HG02981 (cell line): ENCODE results near the gene ARHGEF16.

Source experiments
- ATAC-seq: cut with Tn5 transposase; IDR thresholded peaks from one replicate; pipeline ENCODE4 v1.9.1; 2021; ENCODE audit warnings: mild to moderate bottlenecking, moderate library complexity; ENCODE audit not compliant: unreplicated experiment

The ARHGEF16 gene

GRCh38 chr1:3498986-3499385 is 44.5 kb downstream of the ARHGEF16 start:
- ATAC-seq = no peak

GRCh38 chr1:3499611-3500010 is 45.1 kb downstream of the ARHGEF16 start:
- ATAC-seq = no peak

GRCh38 chr1:3500265-3500835 is 45.9 kb downstream of the ARHGEF16 start:
- no peak for ATAC-seq

- ATAC-seq = no peak
These were observed 47.0 kb downstream of the ARHGEF16 start for GRCh38 chr1:3501437-3501836.

- ATAC-seq = no peak
These were observed 47.6 kb downstream of the ARHGEF16 start for GRCh38 chr1:3501856-3502640.

- no peak for ATAC-seq
These were observed 48.4 kb downstream of the ARHGEF16 start for GRCh38 chr1:3502641-3503524.

GRCh38 chr1:3503525-3503886 is 49.0 kb downstream of the ARHGEF16 start:
- ATAC-seq = no peak

GRCh38 chr1:3504151-3504821 is 49.8 kb downstream of the ARHGEF16 start:
- ATAC-seq = no peak

GRCh38 chr1:3504822-3505153 is 50.3 kb downstream of the ARHGEF16 start:
- no peak for ATAC-seq

GRCh38 chr1:3505161-3505560 is 50.7 kb downstream of the ARHGEF16 start:
- no peak for ATAC-seq

GRCh38 chr1:3506041-3506440 is 51.6 kb downstream of the ARHGEF16 start:
- ATAC-seq = no peak

GRCh38 chr1:3506943-3507342 is 52.5 kb downstream of the ARHGEF16 start:
- ATAC-seq = no peak

- ATAC-seq = no peak
These were observed 53.3 kb downstream of the ARHGEF16 start for GRCh38 chr1:3507636-3508275.

- no peak for ATAC-seq
These were observed 54.4 kb downstream of the ARHGEF16 start for GRCh38 chr1:3508757-3509415.

- no peak for ATAC-seq
These were observed 55.3 kb downstream of the ARHGEF16 start for GRCh38 chr1:3509721-3510120.

- no peak for ATAC-seq
These were observed 55.9 kb downstream of the ARHGEF16 start for GRCh38 chr1:3510136-3510955.

- ATAC-seq = no peak
These were observed 56.4 kb downstream of the ARHGEF16 start for GRCh38 chr1:3510956-3511250.

GRCh38 chr1:3511306-3511705 is 56.8 kb downstream of the ARHGEF16 start:
- no peak for ATAC-seq

- ATAC-seq = no peak
These were observed 57.4 kb downstream of the ARHGEF16 start for GRCh38 chr1:3511856-3512255.

- ATAC-seq = no peak
These were observed 59.9 kb downstream of the ARHGEF16 start for GRCh38 chr1:3514404-3514803.
